ENCODE measurements around the gene SHANK3. TPM values are rescaled to one million over a fixed set of nuclear protein-coding genes. Genes with fewer than 3 reads are reported as not detected.
"Not testable (repeated sequence)": the region's sequence is repeated elsewhere in the genome, so short reads cannot be mapped to it uniquely, and the experiment has no call there.

Gene SHANK3
- total RNA-seq, 2 experiments from 2014 or later, result 0.16 to 0.22 TPM

- no peaks in the 10 kb centered on the region for H3K9me3 Mint-ChIP-seq
- CTCF ChIA-PET, result no interaction called here
- POLR2A ChIA-PET, result interaction anchor here (0.7 to 1.7 kb wide), 3 partner anchors 9 to 86 kb away, joined by 3 to 4 read pairs (median 3); no protein-coding TSS in a partner anchor
Measured at GRCh38 chr22:50630376-50630775, 42.2 kb upstream of the SHANK3 start.

GRCh38 chr22:50633086-50633485, 39.5 kb upstream of the SHANK3 start:
- no peak for TF ChIP-seq CTCF (IDR thresholded peaks at IDR 0.05)
- H3K4me3 Mint-ChIP-seq, result no peak overlapping the region
- ATAC-seq (no peak), DNase-seq (no peak)
- H3K36me3 Mint-ChIP-seq (ENCODE audit: low read depth), result no peaks in the 10 kb centered on the region
- CTCF ChIA-PET, result no interaction called here
- H3K4me1 Mint-ChIP-seq (ENCODE audit: low read depth), result peaks cover 14% of the 10 kb centered on the region
- POLR2A ChIA-PET, result no interaction called here
- no peaks in the 10 kb centered on the region for H3K9me3 Mint-ChIP-seq
- H3K27ac Mint-ChIP-seq, result no peak overlapping the region
- no peaks in the 10 kb centered on the region for H3K27me3 Mint-ChIP-seq
- intact Hi-C loops (cut with micrococcal nuclease), result no loop called here

More at GRCh38 chr22:50630376-50630775, 42.2 kb upstream of the SHANK3 start:
- Mint-ChIP-seq H3K27ac (no peak overlapping the region), H3K4me3 (no peak overlapping the region), H3K27me3 (no peaks in the 10 kb centered on the region), H3K36me3 (ENCODE audit: low read depth) (no peaks in the 10 kb centered on the region), H3K4me1 (ENCODE audit: low read depth) (peaks cover 19% of the 10 kb centered on the region)
- ATAC-seq (no peak), DNase-seq (no peak)
- no peak for TF ChIP-seq CTCF (IDR thresholded peaks at IDR 0.05)
- intact Hi-C loops (cut with micrococcal nuclease), result no loop called here

GRCh38 chr22:50633771-50634170, 38.9 kb upstream of the SHANK3 start:
- Mint-ChIP-seq H3K4me1 (ENCODE audit: low read depth) (peaks cover 9% of the 10 kb centered on the region), H3K36me3 (ENCODE audit: low read depth) (no peaks in the 10 kb centered on the region), H3K27me3 (no peaks in the 10 kb centered on the region), H3K9me3 (no peaks in the 10 kb centered on the region), H3K4me3 (no peak overlapping the region), H3K27ac (no peak overlapping the region)
- DNase-seq (no peak), ATAC-seq (no peak)
- CTCF ChIA-PET, result no interaction called here
- POLR2A ChIA-PET, result no interaction called here
- no peak for TF ChIP-seq CTCF (IDR thresholded peaks at IDR 0.05)
- intact Hi-C loops (cut with micrococcal nuclease), result no loop called here

GRCh38 chr22:50635591-50635990, 37.0 kb upstream of the SHANK3 start:
- Mint-ChIP-seq H3K27ac (no peak overlapping the region), H3K4me3 (no peak overlapping the region), H3K27me3 (no peaks in the 10 kb centered on the region), H3K9me3 (no peaks in the 10 kb centered on the region), H3K36me3 (ENCODE audit: low read depth) (no peaks in the 10 kb centered on the region), H3K4me1 (ENCODE audit: low read depth) (no peaks in the 10 kb centered on the region)
- no peak for DNase-seq
- intact Hi-C loops (cut with micrococcal nuclease), result no loop called here
- ChIA-PET CTCF (no interaction called here), POLR2A (interaction anchor here (0.6 kb wide), 1 partner anchor 28 kb away, joined by 3 read pairs; no protein-coding TSS in a partner anchor)
- TF ChIP-seq CTCF (IDR thresholded peaks at IDR 0.05), result no peak
- ATAC-seq, result no peak

- H3K4me3 Mint-ChIP-seq; H3K27me3 Mint-ChIP-seq; ATAC-seq; H3K4me1 Mint-ChIP-seq (ENCODE audit: low read depth); intact Hi-C loops (cut with micrococcal nuclease); H3K27ac Mint-ChIP-seq; DNase-seq; H3K36me3 Mint-ChIP-seq (ENCODE audit: low read depth); H3K9me3 Mint-ChIP-seq: not testable (repeated sequence)
- ChIA-PET CTCF (interaction anchor here (1.9 kb wide), 1 partner anchor 19 kb away, joined by 8 read pairs; no protein-coding TSS in a partner anchor), POLR2A (interaction anchor here (0.6 kb wide), 1 partner anchor 10 kb away, joined by 3 read pairs; no protein-coding TSS in a partner anchor)
Measured at GRCh38 chr22:50640296-50640695, 32.3 kb upstream of the SHANK3 start.
